Occipital lobe (tissue), 2 donors: ENCODE results near the gene TMEM178A. TPM values are rescaled to one million over a fixed set of nuclear protein-coding genes. Genes with fewer than 3 reads are reported as not detected.

Experiments
- DNase-seq: peaks from one replicate; lab custom pipeline; 2025; lab: John Stamatoyannopoulos, UW
- total RNA-seq: library from RNA; depleted of rRNA; stranded (reverse); fragments of >200 nt; gene quantifications from one replicate; pipeline ENCODE4 v1.2.3, GENCODE V29; 2014

Gene TMEM178A
- total RNA-seq, 1 donor from 2014 or later: 25.1 TPM

GRCh38 chr2:39676342-39676741 is 10.6 kb downstream of the TMEM178A start:
- no peak for DNase-seq

DNA sequence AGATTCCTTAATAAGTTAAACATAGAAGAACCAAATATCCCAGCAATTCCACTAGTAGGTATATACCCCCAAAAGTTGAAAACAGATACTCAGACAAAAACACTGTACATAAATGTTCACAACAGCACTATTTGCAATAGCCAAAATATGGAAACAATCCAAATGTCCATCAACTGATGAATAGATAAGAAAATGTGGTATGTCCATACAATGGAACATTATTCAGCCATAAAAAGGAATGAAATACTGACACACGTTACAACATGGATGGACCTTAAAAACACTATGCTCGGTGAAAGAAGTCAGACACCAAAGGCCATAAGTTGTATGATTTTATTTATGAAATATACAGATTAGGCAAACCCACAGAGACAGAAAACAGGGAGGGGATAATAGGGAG is 12.5 kb downstream of the TMEM178A start:
- DNase-seq: no peak

- no peak for DNase-seq
These were observed 14.1 kb downstream of the TMEM178A start for GRCh38 chr2:39679805-39680204.

GRCh38 chr2:39682066-39682692 is 16.5 kb downstream of the TMEM178A start:
- DNase-seq: no peak

DNA sequence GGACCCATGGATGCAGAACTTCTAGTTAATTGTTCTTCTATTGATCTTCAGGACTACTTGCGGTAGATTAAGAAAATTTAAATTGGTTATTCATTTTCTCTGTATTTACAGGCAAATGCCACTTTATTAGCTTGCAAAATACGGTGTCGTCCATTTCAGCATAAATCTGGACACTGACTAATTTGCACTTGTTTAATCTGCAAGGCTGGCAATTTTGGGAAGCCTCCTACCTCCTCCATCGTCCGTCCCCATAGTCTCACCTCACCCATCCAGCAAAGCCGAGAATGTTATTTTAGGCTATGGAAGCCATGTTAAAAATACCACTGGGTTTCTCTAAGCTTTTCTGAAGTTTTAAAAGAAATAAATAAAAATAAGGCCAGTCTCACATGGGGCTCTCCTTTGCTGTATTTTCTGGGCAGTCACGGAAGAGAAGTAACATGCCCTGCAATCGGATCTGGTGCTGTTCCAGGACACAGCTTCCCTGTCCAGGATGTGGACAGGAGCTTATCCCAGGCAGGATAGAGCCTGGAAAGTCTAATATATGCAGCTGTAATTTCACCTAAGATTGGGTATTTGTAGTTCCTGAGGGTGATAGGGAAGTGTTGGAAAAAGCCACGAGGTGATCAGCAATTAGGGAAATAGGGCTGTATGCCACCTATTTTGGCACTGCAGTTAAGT is 17.4 kb downstream of the TMEM178A start:
- no peak for DNase-seq

GRCh38 chr2:39684464-39684863 is 18.7 kb downstream of the TMEM178A start:
- DNase-seq: no peak

GRCh38 chr2:39685126-39685525 is 19.4 kb downstream of the TMEM178A start:
- DNase-seq: no peak

DNA sequence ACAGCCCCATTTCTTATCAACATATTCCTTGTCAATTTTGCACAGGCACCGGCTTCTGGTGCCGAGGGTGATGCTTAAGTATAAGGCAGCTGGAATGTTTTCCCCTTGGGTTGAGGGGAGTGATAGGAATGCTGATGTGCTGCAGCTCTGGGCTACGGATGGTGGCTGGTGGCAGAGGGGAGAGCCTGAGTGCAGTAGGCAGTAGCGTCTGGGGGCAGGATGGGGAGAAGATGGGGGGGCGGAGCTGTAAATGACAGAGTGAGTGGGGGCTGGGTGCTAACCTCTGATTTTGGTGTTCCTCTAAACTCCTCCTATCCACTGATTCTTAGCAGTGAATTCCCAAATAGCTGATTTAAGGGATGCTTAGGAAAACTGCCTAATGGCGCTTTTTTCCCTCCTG is 20.7 kb downstream of the TMEM178A start:
- DNase-seq: no peak

DNA sequence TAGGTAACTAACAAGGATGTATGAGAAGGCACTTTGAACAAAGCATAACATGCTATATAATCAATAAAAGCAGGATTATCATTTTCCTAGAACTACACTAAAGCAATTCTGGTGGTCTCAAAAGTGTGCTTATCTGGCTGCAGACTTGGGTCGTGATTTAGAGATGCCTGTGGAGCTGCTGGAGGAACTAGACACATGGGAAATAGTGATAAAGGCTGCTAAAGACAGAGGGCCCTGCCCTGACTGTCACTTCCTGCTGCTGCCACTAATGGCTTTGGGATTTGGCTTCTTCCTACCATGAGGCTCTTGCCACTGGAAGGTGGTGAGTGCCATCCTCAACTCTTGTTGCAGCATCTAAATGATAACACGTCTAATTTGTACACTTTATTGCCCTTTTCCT is 22.5 kb downstream of the TMEM178A start:
- no peak for DNase-seq

DNA sequence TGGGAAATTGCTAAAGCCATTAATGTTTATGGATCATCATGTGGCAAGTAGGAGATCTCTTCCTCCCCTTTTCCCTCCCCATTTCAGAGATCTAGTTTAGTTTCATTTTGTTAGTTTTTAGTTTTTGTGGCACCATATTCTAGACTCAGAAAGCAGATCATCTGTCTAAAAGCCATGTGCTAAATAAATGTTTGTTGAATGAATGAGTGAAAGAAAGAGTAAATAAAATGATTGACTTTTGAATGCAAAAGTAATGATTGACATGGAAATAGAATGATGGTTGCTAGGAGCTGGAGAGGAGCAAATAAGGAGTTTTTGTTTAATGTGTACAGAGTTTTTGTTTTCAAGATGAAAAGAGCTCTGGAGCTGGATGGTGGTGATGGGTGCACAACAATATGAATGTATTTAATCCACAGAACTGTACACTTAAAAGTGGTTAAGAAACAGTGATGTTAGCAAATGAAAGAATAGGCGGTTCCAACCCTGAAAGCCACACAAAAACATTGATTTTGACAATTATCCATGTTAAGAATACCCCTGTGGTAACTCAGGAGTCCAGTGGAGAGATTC is 23.6 kb downstream of the TMEM178A start:
- DNase-seq: no peak

GRCh38 chr2:39689876-39690275 is 24.2 kb downstream of the TMEM178A start:
- no peak for DNase-seq

DNA sequence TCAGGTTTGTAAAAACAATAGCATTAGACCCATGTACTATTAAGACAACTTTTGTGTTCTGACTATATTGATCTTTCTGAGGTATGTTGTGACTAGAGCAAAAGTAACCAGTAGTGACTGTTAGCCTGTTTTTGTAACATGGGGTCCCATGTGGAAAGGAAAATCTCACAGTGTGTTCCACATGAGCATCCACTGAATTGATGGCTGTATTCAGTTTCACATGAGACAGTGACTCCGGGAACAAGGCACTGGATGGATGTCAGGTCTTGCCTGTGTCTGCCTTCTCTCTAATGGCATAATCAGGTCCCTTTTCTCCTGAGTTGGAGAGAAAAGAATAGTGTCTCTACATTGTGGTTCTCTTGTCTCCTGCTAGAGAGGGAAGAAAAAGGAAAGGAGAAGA is 27.5 kb downstream of the TMEM178A start:
- no peak for DNase-seq

DNA sequence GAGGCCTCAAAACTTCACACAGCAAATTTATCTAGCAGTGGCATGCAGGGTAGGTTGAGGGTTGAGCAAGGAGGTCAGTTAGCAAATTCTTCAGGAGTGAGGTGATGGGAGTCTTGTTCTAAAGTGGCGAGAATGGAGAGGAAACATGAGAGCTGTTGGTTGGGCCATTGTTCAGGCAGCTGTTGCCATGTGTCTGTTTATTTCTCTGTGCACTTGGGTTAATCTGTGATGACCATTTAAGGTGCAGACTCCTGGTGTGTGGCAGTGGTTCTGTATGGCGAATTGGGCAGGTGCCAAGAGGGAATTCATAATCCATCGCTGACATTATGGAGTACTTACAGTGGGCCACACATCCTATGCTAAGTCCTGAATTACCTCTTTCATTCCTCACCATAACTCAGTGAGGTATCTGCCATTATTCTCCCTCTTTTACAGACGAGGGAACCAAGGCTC is 30.4 kb downstream of the TMEM178A start:
- no peak for DNase-seq

GRCh38 chr2:39696838-39697237 is 31.1 kb downstream of the TMEM178A start:
- no peak for DNase-seq

GRCh38 chr2:39697454-39697853 is 31.7 kb downstream of the TMEM178A start:
- DNase-seq: peak; percentile 37

DNA sequence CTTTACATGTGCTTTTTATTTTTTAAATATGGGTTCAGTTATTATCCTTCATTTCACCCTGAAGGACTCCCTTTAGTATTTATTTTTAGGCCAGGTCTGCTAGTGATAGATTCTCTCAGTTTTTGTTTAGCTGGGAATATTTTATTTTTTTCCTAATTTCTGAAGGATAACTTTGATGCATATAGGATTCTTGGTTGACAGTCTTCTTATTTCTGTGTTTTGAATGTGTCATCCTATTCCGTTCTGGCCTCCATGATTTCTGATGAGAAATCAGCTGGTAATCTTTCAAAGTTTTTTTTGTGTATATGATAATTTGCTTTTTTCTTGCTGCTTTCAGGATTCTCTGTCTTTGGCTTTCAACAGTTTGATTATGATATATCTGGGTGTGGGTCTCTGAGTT is 35.4 kb downstream of the TMEM178A start:
- DNase-seq: no peak

- DNase-seq: no peak
These were observed 37.6 kb downstream of the TMEM178A start for GRCh38 chr2:39703181-39703872.

- DNase-seq: no peak
These were observed 38.8 kb downstream of the TMEM178A start for GRCh38 chr2:39704540-39704939.

DNA sequence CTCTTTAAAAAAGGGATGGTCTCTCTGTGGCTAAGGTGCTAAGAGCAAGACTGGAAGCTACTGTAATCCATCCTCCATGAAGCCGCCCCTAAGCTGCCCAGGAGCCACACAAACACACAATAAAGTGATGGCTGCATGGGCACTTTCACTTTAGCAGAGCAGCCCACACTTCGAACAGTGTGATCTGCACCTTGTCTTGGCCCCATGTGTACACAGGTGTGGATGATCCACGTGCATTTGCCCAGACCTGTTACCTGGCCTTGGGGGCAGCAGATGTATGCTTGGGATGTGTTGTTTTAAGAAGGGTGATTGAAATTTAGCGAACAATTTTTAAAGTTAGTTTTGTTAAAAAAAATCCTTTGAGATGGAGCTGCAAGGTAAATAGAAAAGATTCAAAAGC is 39.9 kb downstream of the TMEM178A start:
- DNase-seq: no peak

DNA sequence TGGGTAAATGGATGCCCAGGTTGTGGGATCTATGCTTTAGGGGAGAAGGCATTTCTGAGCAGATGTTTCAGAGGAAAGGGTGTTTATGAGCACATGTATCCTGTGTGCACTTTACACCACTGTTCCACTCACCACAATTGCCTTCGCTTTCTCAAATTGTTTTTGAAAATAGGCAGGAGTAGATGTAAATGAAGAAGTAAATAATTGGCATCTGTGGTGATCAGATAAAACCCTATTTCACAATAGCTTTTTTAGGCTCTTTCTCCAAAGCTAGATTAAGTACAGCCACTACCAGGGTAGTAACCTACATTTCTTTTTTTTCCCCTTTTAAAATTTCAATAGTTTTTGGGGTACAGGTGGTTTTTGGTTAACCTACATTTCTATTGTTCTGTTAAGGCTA is 40.6 kb downstream of the TMEM178A start:
- no peak for DNase-seq

GRCh38 chr2:39706945-39707344 is 41.2 kb downstream of the TMEM178A start:
- DNase-seq: no peak

DNA sequence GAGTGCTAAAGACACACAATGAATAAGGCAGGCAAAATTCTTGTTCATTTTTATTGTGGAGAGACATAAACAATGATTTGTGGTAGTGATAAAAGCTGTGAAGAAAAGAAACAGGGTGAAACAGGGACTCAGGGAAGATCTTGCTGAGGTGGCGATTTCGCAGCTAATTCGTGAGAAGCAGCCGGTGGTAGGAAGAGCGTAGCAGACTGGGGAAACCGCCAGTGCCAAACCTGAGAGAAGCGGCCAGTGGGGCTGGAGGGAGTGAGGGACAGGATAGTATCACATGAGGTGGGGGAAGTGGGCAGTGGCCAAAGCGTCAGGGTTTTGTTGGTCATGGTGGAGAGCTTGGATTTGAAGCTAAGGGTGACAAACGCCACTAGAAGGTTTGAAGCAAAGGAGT is 42.3 kb downstream of the TMEM178A start:
- DNase-seq: no peak
